ENCODE measurements around the gene IPO4.

GRCh38 chr14:24213866-24214662, 25.4 kb upstream of the IPO4 start:
- TF ChIP-seq CTCF (IDR thresholded peaks at IDR 0.05; ENCODE audit: low read depth, low read length) (no peak), POLR2A (IDR thresholded peaks at IDR 0.05; ENCODE audit: extremely low read depth, insufficient read length) (no peak), MAX (IDR thresholded peaks at IDR 0.05; ENCODE audit: low read depth, low read length) (no peak), MYC (IDR thresholded peaks at IDR 0.05; ENCODE audit: low read depth, low read length) (no peak)

All from NB4 (cell line).